ENCODE data around the gene CALHM6. TPM values are rescaled to one million over a fixed set of nuclear protein-coding genes. Genes with fewer than 3 reads are reported as not detected.

The CALHM6 gene
- total RNA-seq, 1 experiment from 2014 or later = not detected

DNA sequence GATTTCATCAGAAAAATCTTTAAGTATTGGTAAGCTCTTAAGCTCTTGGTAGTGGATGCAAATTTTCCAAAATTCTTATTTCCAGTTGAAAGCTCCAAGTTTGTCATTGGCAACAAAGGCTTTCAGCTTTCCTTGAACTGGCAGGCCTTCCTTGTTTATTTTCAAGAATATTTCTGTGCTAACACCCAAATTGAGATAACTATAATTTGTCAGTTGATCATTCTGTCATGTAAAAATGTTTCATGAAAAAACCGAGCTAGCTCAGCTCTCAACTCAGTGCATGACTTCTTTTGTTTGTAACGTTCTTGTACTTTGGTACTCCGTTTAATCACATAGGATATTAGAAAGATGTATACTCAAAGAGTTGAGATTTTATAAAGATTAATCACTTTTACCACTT lies 38.9 kb upstream of the CALHM6 start:
- Histone ChIP-seq H3K4me2 (ENCODE audit: low read length) (no peak overlapping the region), H4K20me1 (ENCODE audit: insufficient read depth) (no peaks in the 10 kb centered on the region), H3K4me3 (replicated peaks in 1 of 2; ENCODE audit: low read depth in 1 of 2, low read length in 2 of 2) (no peak overlapping the region), H3K79me2 (ENCODE audit: insufficient read depth, low read length) (no peaks in the 10 kb centered on the region; the same call in 1 of the 2 replicates), H3K9ac (ENCODE audit: low read length) (no peak overlapping the region), H2AFZ (ENCODE audit: low read depth, low read length, poor library complexity, severe bottlenecking) (no peak overlapping the region), H3K9me2 (ENCODE audit: insufficient read depth) (no peaks in the 10 kb centered on the region), H3K9me3 (ENCODE audit: control insufficient read depth in 1 of 2, insufficient read depth in 1 of 2, low read depth in 1 of 2, low read length in 2 of 2) (no peaks in the 10 kb centered on the region), H3K4me1 (ENCODE audit: control insufficient read depth in 1 of 2, insufficient read depth in 2 of 2, low read length in 2 of 2) (peaks cover 0 to 10% of the 10 kb centered on the region in 2 experiments; a peak in 2 of 4 replicates), H3K27ac (ENCODE audit: low read depth, low read length) (no peak overlapping the region), H3K36me3 (ENCODE audit: control insufficient read depth in 1 of 2, insufficient read depth in 2 of 2, low read length in 2 of 2) (0 out of 4 replicates have a peak, but pooled peaks cover 1 to 6% of the 10 kb centered on the region in 2 experiments), H3K27me3 (ENCODE audit: insufficient read depth, low read length) (no peaks in the 10 kb centered on the region)
- BruUV-seq (replicated peaks) = no TSS peak
- ChIA-PET RAD21 (ENCODE audit: low non-redundant PET in 1 of 2, low total read pairs in 2 of 2, uncharacterized antibody in 2 of 2, unreplicated experiment in 2 of 2) (no interaction called here), POLR2A (no interaction called here), CTCF (interaction anchor here (0.9 to 2.2 kb wide), 3 partner anchors 9 to 134 kb away, joined by 3 to 7 read pairs (median 3); no protein-coding TSS in a partner anchor)
- DNase-seq (ENCODE audit: low read depth, low spot score) (no peak), ATAC-seq (no peak)
- TF ChIP-seq, protein P1, sequence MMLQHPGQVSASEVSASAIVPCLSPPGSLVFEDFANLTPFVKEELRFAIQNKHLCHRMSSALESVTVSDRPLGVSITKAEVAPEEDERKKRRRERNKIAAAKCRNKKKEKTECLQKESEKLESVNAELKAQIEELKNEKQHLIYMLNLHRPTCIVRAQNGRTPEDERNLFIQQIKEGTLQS (IDR thresholded peaks at IDR 0.05) = no peak
- TF ChIP-seq EGR1 (IDR thresholded peaks at IDR 0.05; ENCODE audit: low read depth) = no peak
- no peak for TF ChIP-seq POLR2AphosphoS5 (IDR thresholded peaks at IDR 0.05; ENCODE audit: low read depth, low read length)
- TF ChIP-seq ZNF274 (IDR thresholded peaks at IDR 0.05; ENCODE audit: low read depth, low read length) = no peak
- no peak for TF ChIP-seq POLR2A (IDR thresholded peaks at IDR 0.05; ENCODE audit: borderline replicate concordance, extremely low read depth, insufficient read depth, insufficient read length)
- no peak for TF ChIP-seq SIN3A (IDR thresholded peaks at IDR 0.05; ENCODE audit: low read depth)
- TF ChIP-seq, protein P2, sequence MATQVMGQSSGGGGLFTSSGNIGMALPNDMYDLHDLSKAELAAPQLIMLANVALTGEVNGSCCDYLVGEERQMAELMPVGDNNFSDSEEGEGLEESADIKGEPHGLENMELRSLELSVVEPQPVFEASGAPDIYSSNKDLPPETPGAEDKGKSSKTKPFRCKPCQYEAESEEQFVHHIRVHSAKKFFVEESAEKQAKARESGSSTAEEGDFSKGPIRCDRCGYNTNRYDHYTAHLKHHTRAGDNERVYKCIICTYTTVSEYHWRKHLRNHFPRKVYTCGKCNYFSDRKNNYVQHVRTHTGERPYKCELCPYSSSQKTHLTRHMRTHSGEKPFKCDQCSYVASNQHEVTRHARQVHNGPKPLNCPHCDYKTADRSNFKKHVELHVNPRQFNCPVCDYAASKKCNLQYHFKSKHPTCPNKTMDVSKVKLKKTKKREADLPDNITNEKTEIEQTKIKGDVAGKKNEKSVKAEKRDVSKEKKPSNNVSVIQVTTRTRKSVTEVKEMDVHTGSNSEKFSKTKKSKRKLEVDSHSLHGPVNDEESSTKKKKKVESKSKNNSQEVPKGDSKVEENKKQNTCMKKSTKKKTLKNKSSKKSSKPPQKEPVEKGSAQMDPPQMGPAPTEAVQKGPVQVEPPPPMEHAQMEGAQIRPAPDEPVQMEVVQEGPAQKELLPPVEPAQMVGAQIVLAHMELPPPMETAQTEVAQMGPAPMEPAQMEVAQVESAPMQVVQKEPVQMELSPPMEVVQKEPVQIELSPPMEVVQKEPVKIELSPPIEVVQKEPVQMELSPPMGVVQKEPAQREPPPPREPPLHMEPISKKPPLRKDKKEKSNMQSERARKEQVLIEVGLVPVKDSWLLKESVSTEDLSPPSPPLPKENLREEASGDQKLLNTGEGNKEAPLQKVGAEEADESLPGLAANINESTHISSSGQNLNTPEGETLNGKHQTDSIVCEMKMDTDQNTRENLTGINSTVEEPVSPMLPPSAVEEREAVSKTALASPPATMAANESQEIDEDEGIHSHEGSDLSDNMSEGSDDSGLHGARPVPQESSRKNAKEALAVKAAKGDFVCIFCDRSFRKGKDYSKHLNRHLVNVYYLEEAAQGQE (IDR thresholded peaks at IDR 0.05; ENCODE audit: low read depth) = no peak
- no peak for TF ChIP-seq EZH2 (IDR thresholded peaks at IDR 0.05)
- TF ChIP-seq, protein P3, sequence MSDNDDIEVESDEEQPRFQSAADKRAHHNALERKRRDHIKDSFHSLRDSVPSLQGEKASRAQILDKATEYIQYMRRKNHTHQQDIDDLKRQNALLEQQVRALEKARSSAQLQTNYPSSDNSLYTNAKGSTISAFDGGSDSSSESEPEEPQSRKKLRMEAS (IDR thresholded peaks at IDR 0.05) = no peak
- no peak for TF ChIP-seq YY1 (IDR thresholded peaks at IDR 0.05; ENCODE audit: extremely low read depth, insufficient replicate concordance, low read depth, low read length)
- TF ChIP-seq FOSL1 (IDR thresholded peaks at IDR 0.05; ENCODE audit: low read depth) = no peak
- intact Hi-C loops (cut with micrococcal nuclease) = no loop called here
